ENCODE measurements around the gene ANOS1.

Gene ANOS1

DNA sequence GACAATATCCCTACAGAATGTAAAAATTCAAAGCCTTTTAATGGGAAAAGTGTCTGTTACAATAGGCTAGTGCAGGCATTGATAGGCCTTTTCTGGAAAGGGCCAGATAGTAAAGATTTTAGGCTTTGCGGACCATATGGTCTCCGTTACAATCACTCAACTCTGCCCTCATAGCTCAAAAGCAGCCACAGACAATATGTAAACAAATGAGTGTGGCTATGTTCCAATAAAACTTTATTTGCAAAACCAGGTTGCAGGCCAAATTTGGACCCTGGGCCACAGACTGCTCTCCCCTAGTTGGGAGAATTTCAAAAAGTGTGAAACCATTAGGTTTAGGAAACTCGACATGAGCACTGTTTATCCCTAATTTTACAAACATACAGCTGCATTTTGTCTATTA is 155.1 kb downstream of the ANOS1 start:
- Histone ChIP-seq H3K27me3 (replicated peaks; ENCODE audit: insufficient read depth, low read length) (no peaks in the 10 kb centered on the region), H3K9me3 (replicated peaks; ENCODE audit: insufficient read depth, low read length) (no peaks in the 10 kb centered on the region), H4K20me1 (ENCODE audit: insufficient read depth, low read length) (no peaks in the 10 kb centered on the region), H3K79me2 (ENCODE audit: low read length) (no peaks in the 10 kb centered on the region), H3K4me2 (ENCODE audit: low read depth, low read length) (no peak overlapping the region), H3K4me3 (ENCODE audit: low read length) (no peak overlapping the region), H3K27ac (ENCODE audit: low read length) (no peak overlapping the region), H3K9me2 (replicated peaks; ENCODE audit: insufficient read depth, low read length) (no peaks in the 10 kb centered on the region), H3K36me3 (replicated peaks; ENCODE audit: insufficient read depth, low read length) (no peaks in the 10 kb centered on the region), H3F3A (ENCODE audit: insufficient read depth, low read length) (no peaks in the 10 kb centered on the region), H3K9ac (ENCODE audit: low read length) (no peak overlapping the region), H2AFZ (ENCODE audit: low read length) (no peak overlapping the region), H3K4me1 (ENCODE audit: low read length) (no peaks in the 10 kb centered on the region)
- no peak for TF ChIP-seq EZH2phosphoT487 (IDR thresholded peaks at IDR 0.05; ENCODE audit: low read length)
- TF ChIP-seq EZH2 (optimal IDR thresholded peaks at IDR 0.05; ENCODE audit: low read depth, low read length): no peak
- TF ChIP-seq CTCF (IDR thresholded peaks at IDR 0.05; ENCODE audit: low read length): no peak
- DNase-seq: no peak

GRCh38 chrX:8565729-8566128 is 166.2 kb downstream of the ANOS1 start:
- Histone ChIP-seq H4K20me1 (ENCODE audit: insufficient read depth, low read length) (no peaks in the 10 kb centered on the region), H3K27ac (ENCODE audit: low read length) (no peak overlapping the region), H3K36me3 (replicated peaks; ENCODE audit: insufficient read depth, low read length) (no peaks in the 10 kb centered on the region), H3K4me3 (ENCODE audit: low read length) (no peak overlapping the region), H3F3A (ENCODE audit: insufficient read depth, low read length) (no peaks in the 10 kb centered on the region), H3K4me2 (ENCODE audit: low read depth, low read length) (no peak overlapping the region), H3K79me2 (ENCODE audit: low read length) (no peaks in the 10 kb centered on the region), H3K4me1 (ENCODE audit: low read length) (no peaks in the 10 kb centered on the region), H3K9ac (ENCODE audit: low read length) (no peak overlapping the region), H2AFZ (ENCODE audit: low read length) (no peak overlapping the region), H3K9me2 (replicated peaks; ENCODE audit: insufficient read depth, low read length) (no peaks in the 10 kb centered on the region), H3K9me3 (replicated peaks; ENCODE audit: insufficient read depth, low read length) (no peaks in the 10 kb centered on the region), H3K27me3 (replicated peaks; ENCODE audit: insufficient read depth, low read length) (no peaks in the 10 kb centered on the region)
- no peak for TF ChIP-seq CTCF (IDR thresholded peaks at IDR 0.05; ENCODE audit: low read length)
- no peak for TF ChIP-seq EZH2 (optimal IDR thresholded peaks at IDR 0.05; ENCODE audit: low read depth, low read length)
- no peak for TF ChIP-seq EZH2phosphoT487 (IDR thresholded peaks at IDR 0.05; ENCODE audit: low read length)
- DNase-seq: no peak

- H3K4me3 ChIP-seq (ENCODE audit: low read length): no peak overlapping the region
- H3K4me1 ChIP-seq (ENCODE audit: low read length): no peaks in the 10 kb centered on the region
- DNase-seq: no peak
- H3K4me2 ChIP-seq (ENCODE audit: low read depth, low read length): no peak overlapping the region
- no peaks in the 10 kb centered on the region for H3K79me2 ChIP-seq (ENCODE audit: low read length)
- H2AFZ ChIP-seq (ENCODE audit: low read length): no peak overlapping the region
- H3K27ac ChIP-seq (ENCODE audit: low read length): no peak overlapping the region
- no peaks in the 10 kb centered on the region for H3K36me3 ChIP-seq (replicated peaks; ENCODE audit: insufficient read depth, low read length)
- H3K27me3 ChIP-seq (replicated peaks; ENCODE audit: insufficient read depth, low read length): no peaks in the 10 kb centered on the region
- H3F3A ChIP-seq (ENCODE audit: insufficient read depth, low read length): no peaks in the 10 kb centered on the region
- H3K9me3 ChIP-seq (replicated peaks; ENCODE audit: insufficient read depth, low read length): no peaks in the 10 kb centered on the region
- TF ChIP-seq EZH2 (optimal IDR thresholded peaks at IDR 0.05; ENCODE audit: low read depth, low read length) (no peak), EZH2phosphoT487 (IDR thresholded peaks at IDR 0.05; ENCODE audit: low read length) (no peak), CTCF (IDR thresholded peaks at IDR 0.05; ENCODE audit: low read length) (no peak)
- no peak overlapping the region for H3K9ac ChIP-seq (ENCODE audit: low read length)
- H4K20me1 ChIP-seq (ENCODE audit: insufficient read depth, low read length): no peaks in the 10 kb centered on the region
- H3K9me2 ChIP-seq (replicated peaks; ENCODE audit: insufficient read depth, low read length): no peaks in the 10 kb centered on the region
These were observed 183.5 kb downstream of the ANOS1 start for GRCh38 chrX:8548446-8548845.
